CD4-positive, alpha-beta T cell treated with Interleukin-21 for 1 hour (primary cell): ENCODE results near the gene CCIN.
"Not testable (repeated sequence)": the region's sequence is repeated elsewhere in the genome, so short reads cannot be mapped to it uniquely, and the experiment has no call there.

Experiments
- DNase-seq: peaks from one replicate; pipeline ENCODE4 v3.0.0-alpha.2; 2020

The CCIN gene

GRCh38 chr9:36169166-36169565, at the start of gene CCIN:
TSS of gene CCIN (plus strand) at chr9:36169388. CDS start at chr9:36169503, 115 bp downstream.
- no peak for DNase-seq

DNA sequence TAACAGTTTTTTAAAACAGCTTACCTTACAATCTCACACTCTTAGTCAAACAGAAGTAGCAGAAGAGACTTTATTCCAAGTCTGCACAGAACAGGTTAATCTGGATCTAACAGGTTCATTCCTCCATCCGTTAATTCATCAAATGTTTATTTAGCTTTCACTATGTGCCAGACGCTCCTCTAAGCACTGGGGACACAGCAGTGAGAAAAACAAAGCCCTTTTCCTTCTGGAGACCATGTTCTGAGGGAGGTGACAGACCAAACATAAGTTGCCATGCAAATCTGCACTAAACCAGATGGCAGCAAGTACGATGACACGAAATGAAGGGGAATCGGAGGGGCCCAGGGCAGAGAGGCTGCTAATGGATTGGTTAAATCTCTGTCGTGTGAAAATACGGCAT, 49.7 kb upstream of the CCIN start:
- no peak for DNase-seq

- no peak for DNase-seq
These were observed 48.5 kb upstream of the CCIN start for GRCh38 chr9:36120705-36121104.

DNA sequence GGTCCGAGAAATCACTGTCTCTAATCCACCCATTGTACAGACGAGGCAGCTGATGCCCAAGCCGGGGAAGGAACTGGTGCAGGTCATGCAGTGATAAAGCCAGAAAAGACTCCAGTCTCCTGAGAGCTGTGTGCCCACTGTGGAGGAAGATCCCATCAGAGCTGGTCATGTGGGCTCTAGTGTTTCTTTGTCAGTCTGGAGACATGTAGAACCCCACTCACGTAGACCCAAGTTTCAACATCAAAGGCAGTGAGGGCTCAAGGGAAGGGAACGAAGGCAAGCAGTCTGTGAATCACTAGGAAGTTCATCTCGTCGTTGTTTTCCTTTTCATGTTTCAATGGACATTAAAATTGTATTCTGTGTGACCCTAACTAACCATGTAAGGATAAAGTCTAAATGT, 47.2 kb upstream of the CCIN start:
- no peak for DNase-seq

- no peak for DNase-seq
These were observed 45.7 kb upstream of the CCIN start for GRCh38 chr9:36123515-36123914.

GRCh38 chr9:36125062-36125855, 43.9 kb upstream of the CCIN start:
- no peak for DNase-seq

GRCh38 chr9:36126016-36126730, 43.0 kb upstream of the CCIN start:
- DNase-seq, result no peak

DNA sequence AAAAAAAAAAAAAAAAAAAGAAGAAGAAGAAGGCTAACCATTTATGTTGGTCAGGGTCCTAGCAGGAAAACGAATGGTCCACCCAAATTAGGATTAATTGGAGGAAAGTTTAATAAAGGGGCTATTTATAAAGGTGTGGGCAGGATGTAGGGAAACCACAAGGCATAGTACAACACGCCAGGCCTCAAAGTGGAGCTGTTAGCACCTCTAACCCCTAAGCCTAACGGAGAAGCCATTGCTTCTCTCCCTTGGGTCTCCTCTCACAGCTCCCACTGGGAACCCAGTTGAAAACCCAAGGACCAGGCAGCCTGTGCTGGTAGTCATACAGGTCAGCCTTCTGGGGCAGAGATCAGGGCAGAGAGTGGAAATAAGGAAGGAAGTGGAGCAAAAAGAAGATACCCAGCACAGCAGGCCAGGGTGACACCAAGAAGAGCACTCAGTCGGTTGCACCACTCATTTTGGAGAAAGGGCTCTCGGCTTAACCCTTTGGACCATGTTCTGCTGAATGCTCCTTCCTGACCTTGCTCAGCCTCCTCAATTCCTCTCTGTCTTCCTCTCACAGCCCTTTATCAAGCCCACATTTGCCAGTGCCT, 41.4 kb upstream of the CCIN start:
- no peak for DNase-seq

DNA sequence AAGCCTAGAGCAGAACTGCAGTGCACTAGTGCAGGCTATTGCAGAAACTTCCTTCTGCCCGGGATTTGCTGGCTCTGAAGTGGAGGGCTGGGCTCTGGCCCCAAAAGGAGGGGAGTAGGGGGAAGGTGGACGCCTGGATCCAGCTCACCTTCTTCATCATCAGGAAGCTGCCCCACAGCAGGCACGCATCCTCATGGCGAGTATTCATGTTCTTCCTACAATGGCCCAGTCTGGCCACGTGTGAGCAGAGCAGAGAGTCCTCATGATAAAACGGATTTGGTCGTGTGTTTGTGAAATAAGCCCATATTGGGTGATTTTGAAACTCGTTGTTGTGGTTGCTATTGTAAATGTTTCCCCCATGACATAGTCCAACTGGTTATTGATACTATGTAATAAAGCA, 40.8 kb upstream of the CCIN start:
- DNase-seq, result no peak

- no peak for DNase-seq
These were observed 40.0 kb upstream of the CCIN start for GRCh38 chr9:36129139-36129538.

DNA sequence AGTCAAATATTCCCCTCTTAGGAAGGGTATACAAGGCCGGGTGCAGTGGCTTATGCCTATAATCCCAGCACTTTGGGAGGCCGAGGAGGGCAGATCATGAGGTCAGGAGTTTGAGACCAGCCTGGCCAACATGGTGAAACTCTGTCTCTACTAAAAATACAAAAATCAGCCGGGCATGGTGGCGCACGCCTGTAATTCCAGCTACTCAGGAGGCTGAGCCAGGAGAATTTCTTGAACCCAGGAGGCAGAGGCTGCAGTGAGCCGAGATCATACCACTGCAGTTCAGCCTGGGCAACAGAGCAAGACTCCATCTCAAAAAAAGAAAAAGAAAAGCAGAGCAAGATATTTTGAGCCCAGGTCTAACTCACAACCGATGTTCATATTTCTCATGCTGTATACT, 37.5 kb upstream of the CCIN start:
- not testable (repeated sequence) for DNase-seq

- no peak for DNase-seq
These were observed 37.1 kb upstream of the CCIN start for GRCh38 chr9:36132086-36132485.

GRCh38 chr9:36134761-36135505, 34.3 kb upstream of the CCIN start:
- DNase-seq, result no peak

DNA sequence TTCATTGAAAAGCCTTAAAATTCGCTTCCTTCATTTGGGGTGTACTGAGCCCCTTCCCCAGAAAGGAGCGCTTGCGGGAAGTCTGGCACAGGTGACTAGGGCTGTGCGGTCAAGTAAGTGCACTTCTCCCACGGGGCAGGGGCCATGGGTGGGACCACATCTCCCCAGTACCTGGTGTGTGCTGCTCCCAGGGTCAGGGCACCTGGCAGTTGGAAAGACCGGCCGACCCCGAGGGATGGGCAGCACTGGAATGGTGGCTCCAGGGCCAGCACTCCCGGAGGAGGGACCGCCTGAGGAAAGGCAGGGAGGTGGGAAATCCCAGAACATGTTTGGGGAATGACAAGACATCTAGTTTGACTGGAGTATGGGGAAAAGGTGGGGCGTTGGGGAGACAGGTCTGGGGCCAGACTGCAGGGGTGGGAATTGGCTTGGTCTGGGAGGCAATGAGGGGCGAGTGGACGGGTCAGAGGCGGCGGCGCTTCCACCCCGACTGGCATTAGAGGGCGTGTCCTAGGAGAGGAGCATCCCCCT, 33.4 kb upstream of the CCIN start:
- no peak for DNase-seq

DNA sequence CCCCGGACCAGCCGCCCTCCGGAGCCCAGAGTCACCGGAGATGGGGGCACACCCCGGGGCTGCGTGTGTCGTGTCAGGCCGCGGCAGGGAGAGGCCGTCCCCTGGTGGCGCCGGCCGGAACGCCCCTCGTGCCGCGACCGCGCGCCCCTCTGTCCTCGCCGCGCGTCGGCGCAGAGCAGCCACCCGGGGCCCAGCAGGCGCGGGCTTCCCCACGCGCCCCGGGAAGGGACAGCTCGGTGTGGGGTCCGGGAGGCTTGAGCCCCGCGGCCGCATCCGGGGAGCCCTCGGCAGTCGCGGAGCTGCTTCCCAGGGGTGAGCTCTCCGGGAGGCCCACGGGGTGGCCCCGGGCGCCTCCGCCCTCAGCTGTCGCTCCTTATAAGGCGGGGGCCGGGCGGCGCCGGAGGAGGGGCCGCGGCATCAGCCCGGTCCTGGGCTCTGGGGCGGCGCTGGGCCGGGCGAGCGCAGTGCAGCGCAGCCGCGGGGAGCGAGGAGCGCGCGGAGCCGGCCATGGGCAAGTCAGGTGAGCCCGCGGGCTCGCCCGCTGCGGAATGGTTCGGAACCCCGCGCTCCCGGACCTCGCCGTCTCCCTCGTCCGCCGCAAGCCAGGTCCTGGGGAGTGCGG, 32.8 kb upstream of the CCIN start, which contains the start of gene GLIPR2:
Gene GLIPR2, plus strand, starts transcription at position 462 of the 622 bp plus-strand sequence. Its CDS starts 46 bp downstream, at position 508.
- peak; percentile 79 for DNase-seq

GRCh38 chr9:36136894-36137391, 32.2 kb upstream of the CCIN start:
- DNase-seq, result no peak

DNA sequence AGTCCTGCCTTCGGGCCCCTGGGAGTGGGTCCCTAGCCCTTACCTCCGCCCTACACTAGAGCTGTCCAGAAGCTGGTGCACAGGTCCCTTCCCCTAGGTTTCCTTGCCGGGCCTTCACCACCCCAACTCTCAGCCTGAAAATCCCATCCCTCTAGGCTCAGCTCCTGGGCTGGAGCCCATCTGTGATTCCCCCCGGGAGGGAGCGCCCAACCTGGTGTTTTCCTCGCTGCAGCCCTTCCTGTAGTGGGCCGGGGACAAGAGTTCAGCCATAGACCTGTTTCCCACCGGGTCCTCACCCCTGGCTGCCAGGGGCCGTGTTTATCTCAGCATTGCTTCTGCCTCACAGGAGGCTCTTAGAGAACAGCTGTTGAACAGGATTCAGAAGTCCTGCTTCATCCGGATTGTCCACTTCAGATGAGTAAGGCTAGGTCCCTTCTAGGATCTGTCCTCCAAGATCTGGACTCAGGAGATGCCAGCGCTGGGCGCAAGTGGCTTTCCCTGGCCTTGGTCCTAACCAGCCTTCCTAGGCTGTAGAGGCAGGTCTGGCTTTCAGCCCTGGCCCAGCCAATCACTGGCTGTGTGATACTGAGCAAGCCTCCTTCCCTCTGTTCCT, 31.7 kb upstream of the CCIN start:
- DNase-seq, result no peak

DNA sequence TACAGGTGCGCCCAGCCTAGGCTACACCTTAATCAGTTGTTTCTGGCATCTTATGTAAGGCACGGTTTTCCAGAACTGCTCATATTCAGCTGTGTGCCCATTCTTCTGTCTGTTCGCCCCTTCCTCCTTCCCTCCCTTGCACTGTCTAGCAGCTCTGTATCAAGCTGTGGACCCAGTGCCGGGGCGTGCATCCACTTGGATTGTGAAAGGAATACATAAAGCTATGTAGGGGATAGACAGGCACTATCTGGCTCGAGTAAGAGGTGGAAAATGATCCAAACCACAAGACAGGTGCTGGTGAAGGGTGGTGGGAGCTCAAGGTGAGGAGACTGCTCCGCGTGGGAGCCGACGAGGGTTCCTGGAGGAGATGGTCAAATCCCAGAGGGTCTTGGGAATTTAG, 30.7 kb upstream of the CCIN start:
- DNase-seq, result no peak

DNA sequence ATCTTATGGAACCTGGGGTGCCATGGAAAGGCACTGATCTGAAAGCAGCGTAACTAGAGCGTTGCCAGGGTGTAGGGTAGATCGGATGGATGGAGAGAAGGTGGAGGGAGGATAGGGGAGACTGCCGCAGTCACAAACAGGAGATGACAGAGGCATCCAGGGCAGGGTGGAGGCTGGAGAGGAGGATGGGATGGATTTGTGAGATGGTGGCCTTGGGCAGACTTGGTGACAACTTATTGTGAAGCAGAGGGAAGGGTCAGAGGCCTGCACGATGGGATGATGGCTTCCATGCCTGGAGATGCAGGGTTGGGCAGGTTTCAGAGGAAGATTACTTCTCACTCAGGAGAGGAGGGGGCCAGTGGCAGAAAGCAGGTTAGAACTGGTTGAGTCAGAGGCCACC, 30.3 kb upstream of the CCIN start:
- no peak for DNase-seq

GRCh38 chr9:36140086-36141084, 28.8 kb upstream of the CCIN start:
- peak; percentile 52 for DNase-seq
